IMR-90 (cell line): ENCODE data around the gene ARHGEF17. TPM values are rescaled to one million over a fixed set of nuclear protein-coding genes. Genes with fewer than 3 reads are reported as not detected.

ENCODE experiments used
- ATAC-seq: fragments of 200-7000 bp; cut with Tn5 transposase; 2 replicates; pipeline ENCODE4 v1.9.1; 2020; ENCODE audit warnings: low read depth, mild to moderate bottlenecking, moderate library complexity
- BruUV-seq: library from RNA; stranded (reverse); fragments of 400-500 nt; replicated peaks from 2 replicates; lab custom pipeline; 2021; lab: Mats Ljungman, UMichigan
- CTCF ChIA-PET: fragments of 300-600 bp; formaldehyde crosslinking; extraction: SDS; loops from one replicate; lab custom pipeline; 2021; ENCODE audit warnings: antibody characterized with exemption; lab: Yijun Ruan, JAX
- POLR2A ChIA-PET: fragments of 300-600 bp; sonication (Branson Sonifier 250); formaldehyde crosslinking; loops from one replicate; lab custom pipeline; 2022; ENCODE audit warnings: antibody characterized with exemption; ENCODE audit not compliant: unreplicated experiment; lab: Charles Lee
- DNase-seq: peaks from one replicate; pipeline ENCODE4 v3.0.0; 2013
- H2AFZ ChIP-seq: replicated peaks from 2 replicates; pipeline ENCODE3; 2013; ENCODE audit warnings: low read length, mild to moderate bottlenecking; ENCODE audit not compliant: poor library complexity
- H2AK5ac ChIP-seq: 2 replicates; pipeline ENCODE4 v1.6.1; 2013; ENCODE audit warnings: low read depth, low read length, inconsistent platforms
- H2AK9ac ChIP-seq: replicated peaks from 2 replicates; pipeline ENCODE3; 2013; ENCODE audit warnings: mild to moderate bottlenecking, low read depth, low read length, moderate library complexity; ENCODE audit not compliant: poor library complexity
- H2BK120ac ChIP-seq: 2 replicates; pipeline ENCODE4 v1.6.1; 2013; ENCODE audit warnings: low read depth, low read length, inconsistent platforms
- H2BK15ac ChIP-seq: 3 replicates; pipeline ENCODE4 v1.6.1; 2013; ENCODE audit warnings: low read depth, low read length, inconsistent platforms
- H2BK20ac ChIP-seq: 2 replicates; pipeline ENCODE4 v1.6.1; 2013; ENCODE audit warnings: low read depth, mild to moderate bottlenecking, inconsistent platforms, low read length, moderate library complexity
- H2BK5ac ChIP-seq: 2 replicates; pipeline ENCODE4 v1.6.1; 2013; ENCODE audit warnings: mild to moderate bottlenecking, low read depth, low read length, inconsistent platforms; ENCODE audit not compliant: poor library complexity, severe bottlenecking
- H3K14ac ChIP-seq: replicated peaks from 2 replicates; pipeline ENCODE4 v1.6.1; 2013; ENCODE audit warnings: low read depth, low read length, inconsistent platforms
- H3K18ac ChIP-seq: 2 replicates; pipeline ENCODE4 v1.6.1; 2013; ENCODE audit warnings: low read depth, low read length, control low read depth
- H3K23ac ChIP-seq: 2 replicates; pipeline ENCODE4 v1.6.1; 2013; ENCODE audit warnings: low read depth, low read length, inconsistent platforms
- H3K27ac ChIP-seq: 2 replicates; pipeline ENCODE4 v1.5.1; 2013; ENCODE audit warnings: mild to moderate bottlenecking, control low read depth, low read length; ENCODE audit not compliant: insufficient read depth
- H3K27me3 ChIP-seq: 2 replicates; pipeline ENCODE4 v1.6.1; 2013; ENCODE audit warnings: low read length; ENCODE audit not compliant: control insufficient read depth, insufficient read depth
- H3K36me3 ChIP-seq: 2 replicates; pipeline ENCODE4 v1.6.1; 2013; ENCODE audit warnings: low read length, mixed read lengths; ENCODE audit not compliant: control insufficient read depth, insufficient read depth
- H3K4ac ChIP-seq: 2 replicates; pipeline ENCODE4 v1.6.1; 2013; ENCODE audit warnings: low read depth, low read length, inconsistent platforms
- H3K4me1 ChIP-seq: 2 replicates; pipeline ENCODE4 v1.6.1; 2013; ENCODE audit warnings: low read length, mixed read lengths; ENCODE audit not compliant: control insufficient read depth, insufficient read depth
- H3K4me2 ChIP-seq: 2 replicates; pipeline ENCODE4 v1.6.1; 2013; ENCODE audit warnings: low read depth, mild to moderate bottlenecking, control low read depth, low read length, moderate library complexity
- H3K4me3 ChIP-seq: 2 replicates; pipeline ENCODE4 v1.5.1; 2013; ENCODE audit warnings: low read depth, mild to moderate bottlenecking, control low read depth, low read length, moderate library complexity; ENCODE audit not compliant: insufficient read depth
- H3K56ac ChIP-seq: 2 replicates; pipeline ENCODE4 v1.6.1; 2013; ENCODE audit warnings: low read length, inconsistent platforms; ENCODE audit not compliant: insufficient read depth; ENCODE audit errors: extremely low read depth
- H3K79me1 ChIP-seq, 2 experiments: 2 replicates each; pipeline ENCODE4 v1.6.1; 2013; ENCODE audit warnings: low read length in 2 of 2, inconsistent platforms in 1 of 2, low read depth in 1 of 2
- H3K9ac ChIP-seq: 2 replicates; pipeline ENCODE4 v1.6.1; 2013; ENCODE audit warnings: low read depth, low read length, control low read depth
- H3K9me1 ChIP-seq: 2 replicates; pipeline ENCODE4 v1.6.1; 2013; ENCODE audit warnings: low read length, inconsistent platforms; ENCODE audit not compliant: insufficient read depth
- H3K9me3 ChIP-seq: 2 replicates; pipeline ENCODE4 v1.6.1; 2013; ENCODE audit warnings: low read length; ENCODE audit not compliant: control insufficient read depth, insufficient read depth
- H4K20me1 ChIP-seq: 2 replicates; pipeline ENCODE4 v1.6.1; 2013; ENCODE audit warnings: low read length, inconsistent platforms; ENCODE audit not compliant: insufficient read depth
- H4K5ac ChIP-seq: 2 replicates; pipeline ENCODE4 v1.6.1; 2013; ENCODE audit warnings: mild to moderate bottlenecking, low read depth, low read length, control low read depth
- H4K8ac ChIP-seq, 2 experiments: 2 replicates each; pipeline ENCODE4 v1.6.1; 2013; ENCODE audit warnings: low read depth in 2 of 2, low read length in 2 of 2, control low read depth in 1 of 2, inconsistent platforms in 1 of 2
- H4K91ac ChIP-seq: 2 replicates; pipeline ENCODE4 v1.6.1; 2013; ENCODE audit warnings: low read depth, low read length, inconsistent platforms; ENCODE audit not compliant: insufficient read depth
- CEBPB ChIP-seq: IDR thresholded peaks from 2 replicates; pipeline ENCODE4 v1.6.1; 2012; ENCODE audit warnings: low read depth, low read length, improper control_type of control experiment
- CTCF ChIP-seq: conservative IDR thresholded peaks from 2 replicates; pipeline ENCODE4 v1.5.1; 2012; ENCODE audit warnings: mild to moderate bottlenecking, low read depth, low read length, improper control_type of control experiment
- MXI1 ChIP-seq: IDR thresholded peaks from 2 replicates; pipeline ENCODE4 v1.6.1; 2012; ENCODE audit warnings: low read depth, mild to moderate bottlenecking, low read length, moderate library complexity, borderline replicate concordance
- RAD21 ChIP-seq: IDR thresholded peaks from 2 replicates; pipeline ENCODE4 v1.6.1; 2012; ENCODE audit warnings: low read length, improper control_type of control experiment
- RCOR1 ChIP-seq: IDR thresholded peaks from 2 replicates; pipeline ENCODE4 v1.6.1; 2012; ENCODE audit warnings: mild to moderate bottlenecking, low read length, improper control_type of control experiment; ENCODE audit not compliant: insufficient replicate concordance
- WGBS, 2 experiments: methylation state at CpG; one replicate each; pipeline versions ENCODE4 v1.1.5 to v1.1.7; 2013; ENCODE audit warnings: missing lambda C conversion rate in 2 of 2; ENCODE audit not compliant: insufficient read length in 1 of 2; ENCODE audit errors: extremely low coverage in 2 of 2; 5-methylcytosine and 5-hydroxymethylcytosine counted together
- dilution Hi-C: fragments of 300-500 bp; cut with HindIII; formaldehyde crosslinking; loops from one replicate; pipeline ENCODE4 v1.14.3; 2018; ENCODE audit warnings: low sequenced_read_pairs; ENCODE audit not compliant: unreplicated experiment
- in situ Hi-C: fragments of 300-500 bp; cut with MboI; formaldehyde crosslinking; loops from 3 replicates; pipeline ENCODE4 v1.14.3; 2019; ENCODE audit warnings: low sequenced_read_pairs, inconsistent platforms, mixed read lengths
- intact Hi-C: fragments of 100-400 bp; cut with micrococcal nuclease; formaldehyde crosslinking; loops from 2 replicates; pipeline ENCODE4 v1.10.0; 2022
- polyA plus RNA-seq, 3 experiments: library from polyadenylated mRNA; depleted of rRNA; stranded (reverse); fragments of >200 nt; gene quantifications; 2 replicates each; pipeline ENCODE4 v1.2.3, GENCODE V29; 2012; ENCODE audit warnings: low replicate concordance in 1 of 3
- total RNA-seq: library from RNA; depleted of rRNA; stranded (reverse); fragments of >200 nt; gene quantifications from 2 replicates; pipeline ENCODE4 v1.2.3, GENCODE V29; 2012

ARHGEF17 gene
- total and polyA plus RNA-seq, 2 of the 4 experiments (the other 2 are of a cell fraction), result 21.7 to 97.7 TPM

GRCh38 chr11:73384531-73384871 lies 76.4 kb downstream of the ARHGEF17 start:
- WGBS, 2 experiments, result no CpG with 5 or more reads among the region's 4 CpGs
- Histone ChIP-seq H3K9me1 (peaks cover 24% of the 10 kb centered on the region; the same call in 1 of the 2 replicates), H2AFZ (no peak overlapping the region), H4K91ac (no peak overlapping the region), H3K79me1 (peaks cover 40 to 73% of the 10 kb centered on the region in 2 experiments), H2BK15ac (no peak overlapping the region), H3K4me3 (no peak overlapping the region), H3K14ac (no peak overlapping the region), H2BK120ac (no peak overlapping the region), H3K4me2 (no peak overlapping the region), H3K4me1 (peaks cover 33% of the 10 kb centered on the region), H4K5ac (no peak overlapping the region), H3K56ac (no peak overlapping the region), H3K23ac (no peak overlapping the region), H3K9ac (no peak overlapping the region), H2BK20ac (no peak overlapping the region), H4K20me1 (peaks cover 44% of the 10 kb centered on the region), H2AK5ac (no peak overlapping the region), H3K4ac (no peak overlapping the region), H3K27me3 (no peaks in the 10 kb centered on the region), H2AK9ac (no peak overlapping the region), H3K27ac (no peak overlapping the region), H4K8ac (no peak overlapping the region), H2BK5ac (no peak overlapping the region), H3K18ac (no peak overlapping the region), H3K9me3 (no peaks in the 10 kb centered on the region), H3K36me3 (no peaks in the 10 kb centered on the region)
- TF ChIP-seq CTCF, result no peak
- no peak for TF ChIP-seq RAD21
- TF ChIP-seq MXI1, result no peak
- no peak for TF ChIP-seq CEBPB
- TF ChIP-seq RCOR1, result no peak
- DNase-seq (no peak), ATAC-seq (no peak)
- intact Hi-C loops (no loop called here), in situ Hi-C loops (no loop called here), dilution Hi-C loops (no loop called here)
- no TSS peak for BruUV-seq
- CTCF ChIA-PET, result no interaction called here
- POLR2A ChIA-PET, result no interaction called here
